Thymus (tissue), 11 donors: ENCODE results near the gene PAXX. TPM values are rescaled to one million over a fixed set of nuclear protein-coding genes. Genes with fewer than 3 reads are reported as not detected.
"Not testable (repeated sequence)": the region's sequence is repeated elsewhere in the genome, so short reads cannot be mapped to it uniquely, and the experiment has no call there.

Experiments used
- DNase-seq, 9 donors: peaks; one replicate each; pipeline ENCODE4 v3.0.0-alpha.2; 2013; ENCODE audit warnings: low spot score in 9 of 9, low read depth in 6 of 9, missing footprints in 1 of 9
- H3K27ac ChIP-seq, 2 donors: one replicate each; pipeline ENCODE4 v1.5.1; 2013; ENCODE audit warnings: control low read depth in 1 of 2, low read depth in 1 of 2, low read length in 1 of 2, mild to moderate bottlenecking in 1 of 2, moderate library complexity in 1 of 2
- H3K27me3 ChIP-seq, 2 donors: one replicate each; pipeline ENCODE4 v1.5.1; 2013; ENCODE audit warnings: low read length in 1 of 2; ENCODE audit not compliant: control insufficient read depth in 2 of 2, insufficient read depth in 1 of 2
- H3K36me3 ChIP-seq, 2 donors: one replicate each; pipeline ENCODE4 v1.5.1; 2013; ENCODE audit warnings: low read length in 1 of 2, mild to moderate bottlenecking in 1 of 2, moderate library complexity in 1 of 2; ENCODE audit not compliant: control insufficient read depth in 2 of 2, insufficient read depth in 2 of 2
- H3K4me1 ChIP-seq, 2 donors: one replicate each; pipeline ENCODE4 v1.5.1; 2013; ENCODE audit warnings: low read length in 2 of 2; ENCODE audit not compliant: control insufficient read depth in 2 of 2, insufficient read depth in 2 of 2
- H3K4me3 ChIP-seq, 2 donors: one replicate each; pipeline ENCODE4 v1.5.1; 2013; ENCODE audit warnings: low read length in 2 of 2, control low read depth in 1 of 2, mild to moderate bottlenecking in 1 of 2
- H3K9me3 ChIP-seq, 2 donors: one replicate each; pipeline ENCODE4 v1.5.1; 2013; ENCODE audit warnings: low read length in 1 of 2, mild to moderate bottlenecking in 1 of 2; ENCODE audit not compliant: control insufficient read depth in 2 of 2, insufficient read depth in 1 of 2
- WGBS: extraction: QIAGEN DNeasy Blood & Tissue Kit; methylation state at CpG from one replicate; pipeline ENCODE4 v1.1.7; 2013; 5-methylcytosine and 5-hydroxymethylcytosine counted together
- polyA plus RNA-seq: library from polyadenylated mRNA; stranded (reverse); fragments of 200-250 nt; gene quantifications from one replicate; pipeline ENCODE4 v1.2.3, GENCODE V29; 2013
- total RNA-seq: library from RNA; stranded (reverse); fragments of 120-200 nt; gene quantifications from one replicate; pipeline ENCODE4 v1.2.4, GENCODE V29; 2013
- donor health status: healthy.

Gene PAXX
- total and polyA plus RNA-seq, 2 donors: 68.9 to 431 TPM

DNA sequence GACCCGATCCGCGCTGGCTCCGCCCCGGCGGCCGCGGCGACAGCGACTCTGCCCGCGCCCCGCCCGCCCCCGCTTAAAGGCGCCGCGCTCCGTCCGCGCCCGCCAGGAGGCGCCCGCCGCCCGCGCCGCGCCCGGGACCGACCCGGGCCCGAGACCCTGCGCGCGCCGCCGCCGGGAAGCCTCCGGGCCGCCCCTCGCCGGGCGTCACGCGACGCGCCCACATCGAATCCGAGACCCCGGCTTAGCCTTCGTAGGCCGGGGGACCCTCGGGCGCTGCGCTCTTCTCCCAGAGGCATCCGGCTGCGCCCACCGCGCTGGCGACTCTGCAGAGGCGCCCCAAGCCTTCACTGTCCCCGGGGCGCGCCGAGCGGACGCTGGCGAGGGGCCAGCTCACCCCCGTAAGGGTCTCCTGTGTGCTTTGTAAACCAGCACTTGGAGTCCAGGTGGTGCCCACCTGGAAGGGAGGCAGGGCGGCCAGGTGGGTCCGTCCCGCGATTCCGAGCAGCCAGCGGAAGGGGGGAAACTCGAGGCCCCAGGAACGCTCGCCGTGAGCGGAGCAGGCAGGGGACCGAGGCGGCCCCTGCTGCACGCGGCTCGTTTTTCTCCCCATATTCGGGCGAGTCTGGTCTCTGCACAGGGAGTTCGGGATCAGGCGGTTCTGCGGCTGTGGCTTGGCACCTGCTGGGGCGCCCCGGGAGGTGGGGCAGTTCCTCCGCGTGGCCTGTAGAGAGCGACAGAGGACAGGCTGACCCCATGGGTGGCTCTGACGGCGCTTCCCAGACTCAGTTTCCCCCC, 36.2 kb downstream of the PAXX start:
- Histone ChIP-seq H3K4me3 (peak overlapping the region; percentile 44 to 54), H3K9me3 (no peaks in the 10 kb centered on the region), H3K36me3 (no peaks in the 10 kb centered on the region), H3K4me1 (peaks cover 13 to 50% of the 10 kb centered on the region in 2 donors), H3K27me3 (peaks cover 27 to 63% of the 10 kb centered on the region in 2 donors), H3K27ac (peak overlapping the region; percentile 11 to 32)
- under 1% methylated on average over 98 of the region's 98 CpGs for WGBS
- DNase-seq: peak in 8 of 9 donors; percentile 17 to 73 (median 42)

DNA sequence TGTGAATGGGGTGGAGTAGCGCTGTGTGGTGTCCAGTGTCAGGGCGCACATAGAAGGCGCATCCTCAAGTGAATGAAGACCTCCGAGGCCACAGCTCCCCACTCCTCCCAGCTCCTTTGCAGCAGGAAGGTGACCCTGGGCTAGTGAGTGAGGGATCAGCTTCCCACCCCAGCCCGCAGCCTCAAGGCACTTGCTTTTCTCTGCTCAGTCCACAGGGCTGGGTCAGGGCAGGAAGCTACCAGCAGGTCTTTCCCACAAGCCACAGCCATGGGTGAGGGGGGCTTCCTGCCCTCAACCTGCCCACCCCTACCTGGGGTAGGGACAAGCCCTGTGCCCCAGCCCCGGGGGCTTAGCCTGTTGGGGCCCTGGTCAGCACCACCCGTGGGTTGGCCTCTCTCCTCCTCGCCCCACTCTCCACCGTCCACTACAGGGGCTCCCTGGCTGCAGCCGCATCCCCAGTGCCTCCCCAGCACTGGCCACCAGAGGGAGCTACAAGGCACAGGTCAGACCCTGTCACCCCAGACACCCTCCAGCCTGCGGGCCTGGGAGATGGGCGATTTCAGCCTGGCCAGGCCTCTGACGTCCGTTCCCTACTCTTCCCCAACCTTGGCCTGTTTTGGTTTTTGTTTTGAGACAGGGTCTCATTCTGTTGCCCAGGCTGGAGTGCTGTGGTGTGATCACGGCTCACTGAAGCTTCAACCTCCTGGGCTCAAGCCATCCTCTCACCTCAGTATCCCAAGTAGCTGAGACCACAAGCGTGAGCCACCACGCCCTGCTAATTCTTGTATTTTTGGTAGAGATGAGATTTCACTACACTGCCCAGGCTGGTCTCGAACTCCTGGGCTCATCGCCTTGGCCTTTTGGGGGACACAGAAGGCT, 37.1 kb downstream of the PAXX start:
- Histone ChIP-seq H3K27me3 (peaks cover 28 to 68% of the 10 kb centered on the region in 2 donors), H3K27ac (no peak overlapping the region), H3K9me3 (no peaks in the 10 kb centered on the region), H3K36me3 (no peaks in the 10 kb centered on the region), H3K4me3 (peak overlapping the region; percentile 44 to 54), H3K4me1 (peaks cover 13 to 51% of the 10 kb centered on the region in 2 donors)
- WGBS: 13% methylated on average over 19 of the region's 19 CpGs
- DNase-seq: peak in 6 of 9 donors; percentile 29 to 69 (median 58)

- 31% methylated on average over 15 of the region's 15 CpGs for WGBS
- Histone ChIP-seq H3K4me3 (no peak overlapping the region), H3K9me3 (no peaks in the 10 kb centered on the region), H3K27ac (no peak overlapping the region), H3K36me3 (no peaks in the 10 kb centered on the region), H3K4me1 (peaks cover 13 to 58% of the 10 kb centered on the region in 2 donors), H3K27me3 (peaks cover 31 to 75% of the 10 kb centered on the region in 2 donors)
- DNase-seq: no peak
Observed at GRCh38 chr9:137030006-137030405, 37.8 kb downstream of the PAXX start.

DNA sequence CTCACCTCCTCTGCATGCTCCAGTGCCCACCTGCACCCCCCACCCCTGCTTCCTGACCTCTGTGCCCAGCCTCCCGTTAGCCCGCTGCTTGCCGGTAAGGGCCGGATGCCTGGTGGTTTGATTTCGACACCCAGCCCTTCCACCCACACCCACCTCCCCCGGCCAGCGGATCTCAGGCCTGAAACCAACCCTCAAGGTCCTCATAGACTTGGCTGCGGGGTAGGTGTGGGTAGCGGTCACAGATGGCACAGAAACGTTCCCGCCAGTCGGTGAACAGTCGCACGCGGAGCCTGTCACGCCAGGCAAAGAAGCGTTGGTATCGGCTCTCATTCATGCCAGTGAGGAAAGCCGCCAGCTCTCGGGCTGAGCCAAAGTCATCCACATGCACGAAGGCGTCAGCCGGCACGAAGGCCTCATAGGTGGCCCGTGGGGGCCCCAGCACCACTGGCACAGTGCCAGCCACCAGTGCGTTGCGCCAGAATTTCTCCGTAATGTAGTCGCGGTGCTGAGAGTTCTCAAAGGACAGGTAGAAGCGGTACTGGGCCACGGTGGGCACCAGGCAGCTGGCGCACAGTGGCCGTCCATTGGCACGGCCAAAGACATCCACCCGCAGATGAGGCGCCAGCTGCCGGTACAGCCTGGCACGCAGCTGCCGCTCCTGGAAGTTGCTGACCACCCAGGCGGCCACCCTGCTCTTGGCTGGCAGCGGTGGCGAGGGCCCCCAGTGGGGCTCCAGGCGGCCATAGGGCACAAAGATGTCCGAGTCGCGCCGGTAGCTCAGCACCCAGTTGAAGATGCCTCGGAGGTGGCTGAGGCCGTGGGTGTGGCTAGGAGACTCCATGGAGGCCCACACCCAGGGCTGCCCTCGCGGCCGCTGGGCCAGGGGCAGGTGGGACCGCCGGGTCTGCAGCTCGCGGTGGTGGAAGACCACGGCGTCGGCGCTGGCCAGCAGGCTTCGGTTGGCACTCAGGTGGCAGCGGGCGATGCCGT, 38.6 kb downstream of the PAXX start:
- WGBS: 53% methylated on average over 65 of the region's 65 CpGs

GRCh38 chr9:137031904-137032640, 39.9 kb downstream of the PAXX start, which contains the start of gene FUT7:
Gene FUT7 (minus strand): TSS chr9:137032088. CDS start chr9:137031991, 97 bp downstream.
- 21% methylated on average over 16 of the region's 16 CpGs for WGBS
- H3K27ac ChIP-seq: peak within 1 kb of the TSS; percentile 19 to 57

More for the DNA sequence above, 38.6 kb downstream of the PAXX start:
- peaks cover 13 to 62% of the 10 kb centered on the region in 2 donors for H3K4me1 ChIP-seq
- no peaks in the 10 kb centered on the region for H3K9me3 ChIP-seq
- H3K27ac ChIP-seq: no peak overlapping the region
- H3K4me3 ChIP-seq: no peak overlapping the region
- DNase-seq: no peak
- peaks cover 31 to 81% of the 10 kb centered on the region in 2 donors for H3K27me3 ChIP-seq
- H3K36me3 ChIP-seq: no peaks in the 10 kb centered on the region

DNA sequence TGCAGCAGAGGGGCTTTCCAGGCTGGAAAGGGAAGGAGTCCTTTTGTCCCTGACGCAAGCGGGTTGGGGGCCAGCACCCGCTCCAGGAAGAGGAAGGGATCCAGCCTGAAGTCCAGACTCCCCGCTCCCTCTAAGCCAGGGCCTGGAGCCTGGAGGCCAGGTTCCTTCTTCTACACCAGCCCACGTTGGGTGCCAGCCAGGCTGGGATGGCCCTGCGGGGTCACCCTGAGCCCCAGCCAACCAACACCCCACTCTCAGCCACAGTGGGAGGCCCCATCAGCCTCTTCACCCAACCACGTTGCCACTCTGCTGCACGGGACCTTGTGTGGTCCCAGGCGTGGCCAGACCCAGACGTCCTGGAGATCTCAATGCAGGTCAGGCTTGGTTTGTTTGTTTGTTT, 40.6 kb downstream of the PAXX start:
- Histone ChIP-seq H3K4me3 (no peak overlapping the region), H3K27ac (peak overlapping the region in 1 of 2 donors; percentile 26), H3K4me1 (peaks cover 13 to 51% of the 10 kb centered on the region in 2 donors), H3K36me3 (no peaks in the 10 kb centered on the region), H3K9me3 (no peaks in the 10 kb centered on the region), H3K27me3 (peaks cover 26 to 67% of the 10 kb centered on the region in 2 donors)
- WGBS: 56% methylated on average over 10 of the region's 10 CpGs
- no peak for DNase-seq

More at GRCh38 chr9:137031904-137032640, 39.9 kb downstream of the PAXX start, which contains the start of gene FUT7:
- no peak for DNase-seq
- peaks cover 31 to 70% of the 10 kb centered on the region in 2 donors for H3K27me3 ChIP-seq
- no peaks in the 10 kb centered on the region for H3K9me3 ChIP-seq
- H3K4me1 ChIP-seq: peaks cover 13 to 56% of the 10 kb centered on the region in 2 donors
- H3K36me3 ChIP-seq: no peaks in the 10 kb centered on the region
- H3K4me3 ChIP-seq: no peak within 1 kb of the TSS

- Histone ChIP-seq H3K27me3 (peaks cover 26 to 64% of the 10 kb centered on the region in 2 donors), H3K4me1 (peaks cover 13 to 49% of the 10 kb centered on the region in 2 donors)
- H3K4me3 ChIP-seq, H3K36me3 ChIP-seq, H3K27ac ChIP-seq, DNase-seq, H3K9me3 ChIP-seq: not testable (repeated sequence)
- 97% methylated on average over 5 of the region's 5 CpGs for WGBS
Observed at GRCh38 chr9:137033481-137033880, 41.3 kb downstream of the PAXX start.
